KMS-11 (cell line): ENCODE data around the gene NSRP1.

ENCODE experiments used
- H2AFZ ChIP-seq: fragments of 200-600 bp; sonication (generic); 2 replicates; pipeline ENCODE4 v1.6.1; 2016; ENCODE audit warnings: antibody characterized with exemption, mixed run types, low read depth
- H3K27ac ChIP-seq: fragments of 200-600 bp; sonication (generic); 2 replicates; pipeline ENCODE4 v1.6.1; 2016; ENCODE audit warnings: mild to moderate bottlenecking, mixed run types
- H3K27me3 ChIP-seq: fragments of 200-600 bp; sonication (generic); 2 replicates; pipeline ENCODE4 v1.6.1; 2017; ENCODE audit warnings: mild to moderate bottlenecking, low read depth, mixed run types, moderate library complexity; ENCODE audit not compliant: insufficient read depth
- H3K36me3 ChIP-seq: fragments of 200-600 bp; sonication (generic); 2 replicates; pipeline ENCODE4 v1.6.1; 2017; ENCODE audit warnings: mild to moderate bottlenecking, mixed run types; ENCODE audit not compliant: insufficient read depth
- H3K4me1 ChIP-seq: fragments of 200-600 bp; sonication (generic); 2 replicates; pipeline ENCODE4 v1.6.1; 2016; ENCODE audit warnings: mild to moderate bottlenecking, low read depth, mixed run types; ENCODE audit not compliant: poor library complexity, severe bottlenecking
- H3K4me2 ChIP-seq: fragments of 200-600 bp; sonication (generic); 2 replicates; pipeline ENCODE4 v1.7.0; 2016; ENCODE audit warnings: mild to moderate bottlenecking, mixed run types
- H3K4me3 ChIP-seq: fragments of 200-600 bp; sonication (generic); IDR thresholded peaks from 2 replicates; pipeline ENCODE4 v1.6.1; 2017; ENCODE audit warnings: low read depth, low read length, mixed read lengths; ENCODE audit not compliant: insufficient read depth
- H3K79me2 ChIP-seq: fragments of 200-600 bp; sonication (generic); 2 replicates; pipeline ENCODE4 v1.6.1; 2016; ENCODE audit warnings: low read depth, mixed run types; ENCODE audit not compliant: insufficient read depth
- H3K9ac ChIP-seq: fragments of 200-600 bp; sonication (generic); 2 replicates; pipeline ENCODE4 v1.6.1; 2016; ENCODE audit warnings: mild to moderate bottlenecking, mixed run types
- H4K20me1 ChIP-seq: fragments of 200-600 bp; sonication (generic); 2 replicates; pipeline ENCODE4 v1.6.1; 2016; ENCODE audit warnings: mild to moderate bottlenecking, mixed run types; ENCODE audit not compliant: insufficient read depth
- TF ChIP-seq, protein P1 (sequence below): fragments of 200-600 bp; sonication (generic); conservative IDR thresholded peaks from 2 replicates; pipeline ENCODE4 v1.6.1; 2017; ENCODE audit warnings: low read depth, mild to moderate bottlenecking, antibody characterized with exemption, low read length, moderate library complexity, mixed read lengths

The NSRP1 gene

GRCh38 chr17:30091771-30092170 lies 24.8 kb upstream of the NSRP1 start:
- no peak overlapping the region for H3K4me3 ChIP-seq
- peaks cover 11% of the 10 kb centered on the region for H3K4me1 ChIP-seq
- H3K36me3 ChIP-seq, result no peaks in the 10 kb centered on the region
- H2AFZ ChIP-seq, result no peak overlapping the region
- H4K20me1 ChIP-seq, result no peaks in the 10 kb centered on the region
- no peak overlapping the region for H3K9ac ChIP-seq
- TF ChIP-seq, protein P1, sequence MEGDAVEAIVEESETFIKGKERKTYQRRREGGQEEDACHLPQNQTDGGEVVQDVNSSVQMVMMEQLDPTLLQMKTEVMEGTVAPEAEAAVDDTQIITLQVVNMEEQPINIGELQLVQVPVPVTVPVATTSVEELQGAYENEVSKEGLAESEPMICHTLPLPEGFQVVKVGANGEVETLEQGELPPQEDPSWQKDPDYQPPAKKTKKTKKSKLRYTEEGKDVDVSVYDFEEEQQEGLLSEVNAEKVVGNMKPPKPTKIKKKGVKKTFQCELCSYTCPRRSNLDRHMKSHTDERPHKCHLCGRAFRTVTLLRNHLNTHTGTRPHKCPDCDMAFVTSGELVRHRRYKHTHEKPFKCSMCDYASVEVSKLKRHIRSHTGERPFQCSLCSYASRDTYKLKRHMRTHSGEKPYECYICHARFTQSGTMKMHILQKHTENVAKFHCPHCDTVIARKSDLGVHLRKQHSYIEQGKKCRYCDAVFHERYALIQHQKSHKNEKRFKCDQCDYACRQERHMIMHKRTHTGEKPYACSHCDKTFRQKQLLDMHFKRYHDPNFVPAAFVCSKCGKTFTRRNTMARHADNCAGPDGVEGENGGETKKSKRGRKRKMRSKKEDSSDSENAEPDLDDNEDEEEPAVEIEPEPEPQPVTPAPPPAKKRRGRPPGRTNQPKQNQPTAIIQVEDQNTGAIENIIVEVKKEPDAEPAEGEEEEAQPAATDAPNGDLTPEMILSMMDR, result no peak
- H3K4me2 ChIP-seq, result no peak overlapping the region
- no peaks in the 10 kb centered on the region; the same call in 1 of the 2 replicates for H3K27me3 ChIP-seq
- no peaks in the 10 kb centered on the region for H3K79me2 ChIP-seq
- no peak overlapping the region for H3K27ac ChIP-seq

- TF ChIP-seq, protein P1, result no peak
- Histone ChIP-seq H3K4me2 (no peak overlapping the region; the same call in 1 of the 2 replicates), H3K4me1 (peaks cover 11% of the 10 kb centered on the region), H3K27me3 (no peaks in the 10 kb centered on the region; the same call in 1 of the 2 replicates), H3K79me2 (no peaks in the 10 kb centered on the region), H3K9ac (no peak overlapping the region), H2AFZ (peak overlapping the region; percentile 48; the same call in 1 of the 2 replicates), H3K27ac (no peak overlapping the region), H4K20me1 (no peaks in the 10 kb centered on the region), H3K36me3 (no peaks in the 10 kb centered on the region), H3K4me3 (no peak overlapping the region)
These were observed 23.7 kb upstream of the NSRP1 start for GRCh38 chr17:30092886-30093285.

- Histone ChIP-seq H3K36me3 (no peaks in the 10 kb centered on the region), H2AFZ (peak overlapping the region; percentile 48), H3K27me3 (no peaks in the 10 kb centered on the region; the same call in 1 of the 2 replicates), H3K4me3 (no peak overlapping the region), H4K20me1 (no peaks in the 10 kb centered on the region), H3K4me1 (peaks cover 11% of the 10 kb centered on the region), H3K4me2 (peak overlapping the region; percentile 22; the same call in 1 of the 2 replicates), H3K9ac (no peak overlapping the region), H3K27ac (no peak overlapping the region), H3K79me2 (no peaks in the 10 kb centered on the region)
- TF ChIP-seq, protein P1, result peak; percentile 97
These were observed 23.0 kb upstream of the NSRP1 start for GRCh38 chr17:30093463-30094147.

DNA sequence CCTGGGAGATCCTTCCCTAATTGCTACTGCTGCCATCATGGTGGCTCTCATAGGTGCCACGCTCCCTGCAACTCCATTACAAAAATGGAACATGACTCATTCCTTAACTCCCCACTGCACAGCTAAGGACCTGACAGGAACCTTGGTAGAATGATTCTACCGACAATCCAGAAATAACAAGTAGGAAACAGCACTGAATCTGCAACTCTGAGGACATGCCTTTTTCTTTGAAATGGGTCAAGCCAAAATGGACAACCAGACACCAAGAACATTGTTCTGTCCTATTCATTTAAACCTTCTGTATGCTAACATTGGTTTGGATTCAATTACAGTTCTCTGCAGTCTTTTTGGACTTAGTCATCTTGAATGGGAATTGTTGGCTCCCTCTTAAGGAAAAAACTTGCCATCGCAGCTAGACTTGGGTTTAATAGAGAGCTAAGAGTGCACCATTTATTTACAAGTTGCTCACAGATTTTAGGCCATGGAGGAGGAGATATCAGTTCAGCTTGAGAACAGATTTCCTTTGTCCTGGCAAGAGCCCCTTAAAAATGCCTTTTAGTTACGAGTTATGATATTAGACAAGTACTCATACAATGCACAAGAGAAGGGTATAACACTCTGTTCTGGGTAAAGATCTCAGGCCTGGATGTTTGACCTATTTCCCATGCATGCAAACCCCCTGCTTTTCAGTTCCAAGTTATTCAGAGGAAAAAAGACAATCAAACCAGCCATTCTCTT lies 20.9 kb upstream of the NSRP1 start:
- Histone ChIP-seq H3K9ac (no peak overlapping the region), H3K4me2 (no peak overlapping the region), H2AFZ (no peak overlapping the region), H3K27me3 (no peaks in the 10 kb centered on the region; the same call in 1 of the 2 replicates), H3K36me3 (no peaks in the 10 kb centered on the region), H3K27ac (no peak overlapping the region), H3K79me2 (no peaks in the 10 kb centered on the region), H3K4me3 (no peak overlapping the region), H4K20me1 (no peaks in the 10 kb centered on the region), H3K4me1 (peaks cover 11% of the 10 kb centered on the region)
- TF ChIP-seq, protein P1, result peak; percentile 66
